H1 (cell line): ENCODE data around the gene CHST11. TPM values are rescaled to one million over a fixed set of nuclear protein-coding genes. Genes with fewer than 3 reads are reported as not detected.

Experiments
- CTCF ChIA-PET: fragments of 300-600 bp; sonication (Branson Sonifier 250); formaldehyde crosslinking; loops from one replicate; lab custom pipeline; 2021; ENCODE audit not compliant: partially characterized antibody; lab: Charles Lee
- POLR2A ChIA-PET: fragments of 300-600 bp; sonication (Branson Sonifier 250); formaldehyde crosslinking; loops from one replicate; lab custom pipeline; 2021; ENCODE audit warnings: inconsistent platforms; ENCODE audit not compliant: partially characterized antibody; lab: Charles Lee
- DNase-seq, 2 experiments: peaks; one replicate each; pipeline versions ENCODE4 v3.0.0 to v3.0.0-alpha.2; 2010 to 2022; ENCODE audit warnings: low spot score in 2 of 2, low read depth in 1 of 2, mixed read lengths in 1 of 2
- FAIRE-seq: peaks from 2 replicates; lab custom pipeline; 2011; peaks lifted over from hg19 to GRCh38; lab: Jason Lieb, UNC
- H2AFZ ChIP-seq: 2 replicates; pipeline ENCODE4 v1.8.1; 2012; ENCODE audit warnings: low read length, inconsistent platforms
- H2AK5ac ChIP-seq: 2 replicates; pipeline ENCODE4 v1.6.1; 2013; ENCODE audit warnings: low read depth, low read length
- H2BK120ac ChIP-seq: replicated peaks from 2 replicates; pipeline ENCODE3; 2013; ENCODE audit warnings: low read depth, low read length, inconsistent platforms
- H2BK12ac ChIP-seq: 2 replicates; pipeline ENCODE4 v1.6.1; 2013; ENCODE audit warnings: low read depth, low read length
- H2BK15ac ChIP-seq: 2 replicates; pipeline ENCODE4 v1.6.1; 2013; ENCODE audit warnings: low read length
- H2BK20ac ChIP-seq: 2 replicates; pipeline ENCODE4 v1.6.1; 2013; ENCODE audit warnings: low read length
- H2BK5ac ChIP-seq: 2 replicates; pipeline ENCODE4 v1.6.1; 2013; ENCODE audit warnings: low read depth, low read length
- H3K14ac ChIP-seq: 2 replicates; pipeline ENCODE4 v1.6.1; 2013; ENCODE audit warnings: inconsistent platforms; ENCODE audit not compliant: insufficient read length
- H3K18ac ChIP-seq: 2 replicates; pipeline ENCODE4 v1.6.1; 2013; ENCODE audit warnings: low read length; ENCODE audit errors: extremely low read depth
- H3K23ac ChIP-seq: 2 replicates; pipeline ENCODE4 v1.6.1; 2013; ENCODE audit warnings: inconsistent platforms; ENCODE audit not compliant: insufficient read length
- H3K23me2 ChIP-seq: 2 replicates; pipeline ENCODE4 v1.6.1; 2013; ENCODE audit warnings: low read depth, low read length
- H3K27ac ChIP-seq: 2 replicates; pipeline ENCODE4 v1.6.1; 2011; ENCODE audit warnings: low read depth, low read length, inconsistent platforms
- H3K27me3 ChIP-seq, 4 experiments: replicated peaks in 1 of 4; 1 replicate in 1 of 4; 2 replicates in 3 of 4; pipeline versions ENCODE4 v1.6.1 to v1.8.1; 2011 to 2013; ENCODE audit warnings: low read length in 3 of 4, mild to moderate bottlenecking in 3 of 4, inconsistent platforms in 2 of 4, mixed read lengths in 2 of 4, moderate library complexity in 1 of 4; ENCODE audit not compliant: control insufficient read depth in 3 of 4, insufficient read depth in 3 of 4; ENCODE audit errors: extremely low read depth in 1 of 4
- H3K36me3 ChIP-seq, 4 experiments: 2 replicates each; pipeline versions ENCODE4 v1.6.1 to v1.8.1; 2011 to 2013; ENCODE audit warnings: mild to moderate bottlenecking in 4 of 4, low read length in 3 of 4, moderate library complexity in 2 of 4, control low read depth in 1 of 4, inconsistent platforms in 1 of 4; ENCODE audit not compliant: insufficient read depth in 4 of 4, control insufficient read depth in 2 of 4
- H3K4ac ChIP-seq: replicated peaks from 2 replicates; pipeline ENCODE3; 2013; ENCODE audit warnings: low read length, low read depth, mixed read lengths, inconsistent platforms; ENCODE audit not compliant: insufficient read length
- H3K4me1 ChIP-seq, 4 experiments: replicated peaks in 1 of 4; 1 replicate in 1 of 4; 2 replicates in 3 of 4; pipeline versions ENCODE4 v1.6.1 to v1.8.1; 2011 to 2013; ENCODE audit warnings: low read length in 3 of 4, inconsistent platforms in 2 of 4, mixed read lengths in 1 of 4; ENCODE audit not compliant: insufficient read depth in 4 of 4, control insufficient read depth in 3 of 4
- H3K4me2 ChIP-seq, 2 experiments: 2 replicates each; pipeline versions ENCODE4 v1.6.1 to v1.8.1; 2011 to 2013; ENCODE audit warnings: low read depth in 2 of 2, low read length in 2 of 2, control low read depth in 1 of 2, inconsistent platforms in 1 of 2, mild to moderate bottlenecking in 1 of 2; ENCODE audit not compliant: insufficient read depth in 1 of 2
- H3K4me3 ChIP-seq, 4 experiments: fragments of 200-600, 300-600 bp in 1 of 4; sonication (generic), shearing (Covaris generic), sonication (Bioruptor Twin) in 1 of 4; 2 replicates each; pipeline versions ENCODE4 v1.5.1 to v1.8.1; 2011 to 2016; ENCODE audit warnings: low read length in 4 of 4, low read depth in 3 of 4, control low read depth in 2 of 4, inconsistent platforms in 2 of 4, mild to moderate bottlenecking in 2 of 4, mixed read lengths in 1 of 4, moderate library complexity in 1 of 4; ENCODE audit not compliant: insufficient read depth in 2 of 4; ENCODE audit errors: extremely low read depth in 1 of 4
- H3K56ac ChIP-seq: replicated peaks from 2 replicates; pipeline ENCODE3; 2013; ENCODE audit warnings: low read depth, mild to moderate bottlenecking, mixed read lengths, low read length, inconsistent platforms; ENCODE audit not compliant: insufficient read length
- H3K79me1 ChIP-seq: 2 replicates; pipeline ENCODE4 v1.6.1; 2013; ENCODE audit warnings: low read depth, low read length, control low read depth
- H3K79me2 ChIP-seq, 2 experiments: 2 replicates each; pipeline versions ENCODE4 v1.6.1 to v1.8.1; 2012 to 2013; ENCODE audit warnings: low read length in 2 of 2, mild to moderate bottlenecking in 2 of 2, inconsistent platforms in 1 of 2; ENCODE audit not compliant: insufficient read depth in 2 of 2, control insufficient read depth in 1 of 2
- H3K9ac ChIP-seq, 4 experiments: replicated peaks in 1 of 4; 1 replicate in 1 of 4; 2 replicates in 3 of 4; pipeline versions ENCODE4 v1.6.1 to v1.8.1; 2011 to 2013; ENCODE audit warnings: low read depth in 3 of 4, low read length in 3 of 4, control low read depth in 2 of 4, mild to moderate bottlenecking in 2 of 4, moderate library complexity in 2 of 4, inconsistent platforms in 1 of 4; ENCODE audit errors: extremely low read depth in 1 of 4
- H3K9me3 ChIP-seq, 2 experiments: 2 replicates each; pipeline versions ENCODE4 v1.6.1 to v1.8.1; 2012 to 2013; ENCODE audit warnings: mild to moderate bottlenecking in 2 of 2, moderate library complexity in 2 of 2, control low read depth in 1 of 2, inconsistent platforms in 1 of 2, low read depth in 1 of 2, low read length in 1 of 2, mixed read lengths in 1 of 2; ENCODE audit not compliant: insufficient read depth in 2 of 2
- H4K20me1 ChIP-seq, 2 experiments: replicated peaks in 1 of 2; 2 replicates each; pipeline versions ENCODE3 to v1.8.1; 2011 to 2013; ENCODE audit warnings: inconsistent platforms in 2 of 2, low read length in 2 of 2, mild to moderate bottlenecking in 1 of 2; ENCODE audit not compliant: insufficient read depth in 2 of 2, control insufficient read depth in 1 of 2
- H4K5ac ChIP-seq: 2 replicates; pipeline ENCODE4 v1.6.1; 2013; ENCODE audit warnings: low read length, low read depth, mixed read lengths, inconsistent platforms; ENCODE audit not compliant: insufficient read length
- H4K8ac ChIP-seq: 2 replicates; pipeline ENCODE4 v1.8.0; 2013; ENCODE audit warnings: mild to moderate bottlenecking, moderate library complexity, low read length, inconsistent platforms; ENCODE audit not compliant: insufficient read depth; ENCODE audit errors: extremely low read depth
- H4K91ac ChIP-seq: replicated peaks from 2 replicates; pipeline ENCODE3; 2013; ENCODE audit warnings: low read length, mixed read lengths, inconsistent platforms; ENCODE audit not compliant: insufficient read length
- BRCA1 ChIP-seq: IDR thresholded peaks from 2 replicates; pipeline ENCODE4 v1.6.1; 2012; ENCODE audit warnings: low read depth, low read length, improper control_type of control experiment
- CREB1 ChIP-seq: IDR thresholded peaks from 2 replicates; pipeline ENCODE4 v1.6.1; 2012; ENCODE audit warnings: inconsistent platforms
- FOSL1 ChIP-seq: IDR thresholded peaks from 2 replicates; pipeline ENCODE4 v1.6.1; 2011; ENCODE audit warnings: mild to moderate bottlenecking, low read depth, low read length, moderate library complexity; ENCODE audit not compliant: insufficient read depth
- KDM5A ChIP-seq: fragments of 200-600 bp; IDR thresholded peaks from 2 replicates; pipeline ENCODE4 v1.7.1; 2012; ENCODE audit warnings: mild to moderate bottlenecking, low read length, inconsistent platforms, mixed read lengths
- RBBP5 ChIP-seq: IDR thresholded peaks from 2 replicates; pipeline ENCODE4 v1.7.1; 2012; ENCODE audit warnings: low read depth, mild to moderate bottlenecking, inconsistent platforms, low read length, moderate library complexity, borderline replicate concordance
- RNF2 ChIP-seq: fragments of 200-900, 300-1000 bp; sonication (generic); IDR thresholded peaks from 2 replicates; pipeline ENCODE4 v1.7.1; 2016; ENCODE audit warnings: borderline replicate concordance, low read depth, mild to moderate bottlenecking, antibody characterized with exemption, low read length; ENCODE audit not compliant: poor library complexity, severe bottlenecking; ENCODE audit errors: missing control alignments
- SP4 ChIP-seq: IDR thresholded peaks from 2 replicates; pipeline ENCODE4 v1.6.1; 2012; ENCODE audit warnings: low read length, inconsistent platforms
- WGBS, 2 experiments: shearing (Covaris generic) in 1 of 2; methylation state at CpG; one replicate each; pipeline versions ENCODE4 v1.1.6 to v1.1.7; 2013 to 2015; ENCODE audit warnings: low lambda C conversion rate in 2 of 2, mixed read lengths in 2 of 2, inconsistent platforms in 1 of 2, low coverage in 1 of 2, missing lambda C conversion rate in 1 of 2; ENCODE audit not compliant: insufficient replicate concordance in 2 of 2, insufficient coverage in 1 of 2, insufficient read length in 1 of 2; ENCODE audit errors: extremely low coverage in 1 of 2, missing lambda C conversion rate in 1 of 2; 5-methylcytosine and 5-hydroxymethylcytosine counted together
- polyA plus RNA-seq, 7 experiments: library from polyadenylated mRNA; depleted of rRNA in 3 of 7; stranded (reverse) in 5 of 7; unstranded in 2 of 7; fragments of >200 nt in 5 of 7; fragments of 200-250 nt in 2 of 7; gene quantifications; 1 replicate in 5 of 7; 2 replicates in 1 of 7; 4 replicates in 1 of 7; pipeline versions ENCODE4 v1.2.1 to v1.2.3, GENCODE V29; 2011 to 2013; ENCODE audit warnings: missing spikeins in 2 of 7, mixed read lengths in 2 of 7
- total RNA-seq: library from RNA; stranded (reverse); fragmentation: NEBNext Ultra II Directional; extraction: Animal tissue kit (Norgen Biotek cat#: 25700); gene quantifications from 2 replicates; pipeline ENCODE4 v1.2.1, GENCODE V29; 2021

CHST11 gene
- total and polyA plus RNA-seq, 2 of the 8 experiments (the other 6 are each of a cell fraction or from before 2014, with no cell fraction given), result 14.4 to 20.8 TPM

GRCh38 chr12:104719700-104720338 is 263.1 kb downstream of the CHST11 start:
- H3K23me2 ChIP-seq, result no peaks in the 10 kb centered on the region
- no peak overlapping the region; the same call in 1 of the 2 replicates for H4K8ac ChIP-seq
- no peaks in the 10 kb centered on the region for H3K9me3 ChIP-seq
- H2AK5ac ChIP-seq, result no peak overlapping the region
- no peaks in the 10 kb centered on the region for H3K79me1 ChIP-seq
- H3K4me3 ChIP-seq, result no peak overlapping the region
- no peak overlapping the region for H2BK5ac ChIP-seq
- H3K79me2 ChIP-seq, result no peaks in the 10 kb centered on the region
- no peak overlapping the region for H3K56ac ChIP-seq
- H2BK20ac ChIP-seq, result no peak overlapping the region
- 84% methylated on average over 13 of the region's 13 CpGs; no CpG with 5 or more reads in 1 of the 2 experiments for WGBS, 2 experiments
- H3K27ac ChIP-seq, result no peak overlapping the region; the same call in 1 of the 2 replicates
- H3K4me1 ChIP-seq, result peaks cover 4 to 16% (median 12%) of the 10 kb centered on the region in 4 experiments
- no peak for DNase-seq
- no peaks in the 10 kb centered on the region for H3K36me3 ChIP-seq
- no peak for FAIRE-seq
- no peak overlapping the region for H3K4me2 ChIP-seq
- no peak overlapping the region for H3K9ac ChIP-seq
- no peaks in the 10 kb centered on the region for H3K27me3 ChIP-seq
- POLR2A ChIA-PET, result interaction anchor here (0.6 to 1.7 kb wide), 3 partner anchors 15 to 372 kb away, joined by 3 to 5 read pairs (median 3); no protein-coding TSS in a partner anchor
- no peak overlapping the region for H3K4ac ChIP-seq
- H3K14ac ChIP-seq, result no peak overlapping the region
- H4K91ac ChIP-seq, result no peak overlapping the region
- H3K18ac ChIP-seq, result no peak overlapping the region
- no peak overlapping the region; the same call in 1 of the 2 replicates for H2BK12ac ChIP-seq
- H2BK120ac ChIP-seq, result no peak overlapping the region
- H4K20me1 ChIP-seq, result no peaks in the 10 kb centered on the region
- no peak overlapping the region for H2AFZ ChIP-seq
- TF ChIP-seq CREB1 (no peak), BRCA1 (no peak), RBBP5 (no peak), SP4 (no peak), KDM5A (no peak), FOSL1 (no peak), RNF2 (no peak)
- TF ChIP-seq, all 59 proteins: peak for 0
- no peak overlapping the region for H2BK15ac ChIP-seq
- CTCF ChIA-PET, result interaction anchor here (0.6 to 2.6 kb wide), 7 partner anchors 9 to 338 kb away, joined by 3 to 7 read pairs (median 4); no protein-coding TSS in a partner anchor
- no peak overlapping the region for H4K5ac ChIP-seq
- no peak overlapping the region for H3K23ac ChIP-seq
